GM19351 (cell line): ENCODE measurements around the gene WDR54.
"Not testable (repeated sequence)": the region's sequence is repeated elsewhere in the genome, so short reads cannot be mapped to it uniquely, and the experiment has no call there.

Experiments
- ATAC-seq: cut with Tn5 transposase; IDR thresholded peaks from one replicate; pipeline ENCODE4 v1.9.1; 2021; ENCODE audit warnings: mild to moderate bottlenecking, moderate library complexity; ENCODE audit not compliant: unreplicated experiment

The WDR54 gene

GRCh38 chr2:74401891-74402290 is 19.6 kb upstream of the WDR54 start:
- ATAC-seq = no peak

GRCh38 chr2:74406035-74406434 is 15.5 kb upstream of the WDR54 start:
- ATAC-seq = peak; percentile 72

GRCh38 chr2:74407682-74408081 is 13.8 kb upstream of the WDR54 start:
- ATAC-seq = no peak

- ATAC-seq = no peak
Observed at GRCh38 chr2:74413001-74413698, 8.4 kb upstream of the WDR54 start.

GRCh38 chr2:74414441-74414840 is 7.1 kb upstream of the WDR54 start:
- ATAC-seq = no peak

- ATAC-seq = no peak
Observed at GRCh38 chr2:74414881-74415761, 6.4 kb upstream of the WDR54 start.

GRCh38 chr2:74415762-74416395 is 5.7 kb upstream of the WDR54 start:
- no peak for ATAC-seq

- ATAC-seq = no peak
Observed at GRCh38 chr2:74416778-74417177, 4.8 kb upstream of the WDR54 start.

GRCh38 chr2:74417197-74417596 is 4.3 kb upstream of the WDR54 start:
- no peak for ATAC-seq

GRCh38 chr2:74417763-74418162 is 3.8 kb upstream of the WDR54 start:
- ATAC-seq = no peak

- ATAC-seq = no peak
Observed at GRCh38 chr2:74418312-74418711, 3.2 kb upstream of the WDR54 start.

- ATAC-seq = no peak
Observed at GRCh38 chr2:74419345-74419744, 2.2 kb upstream of the WDR54 start.

GRCh38 chr2:74420006-74420405 is 1.5 kb upstream of the WDR54 start:
- ATAC-seq = no peak

- ATAC-seq = not testable (repeated sequence)
Observed at GRCh38 chr2:74420443-74421103, 957 bp upstream of the WDR54 start.

- ATAC-seq = no peak
Observed at GRCh38 chr2:74423231-74424095, 1.9 kb downstream of the WDR54 start.

- ATAC-seq = no peak
Observed at GRCh38 chr2:74424139-74424992, 2.8 kb downstream of the WDR54 start.

GRCh38 chr2:74424995-74425406 is 3.5 kb downstream of the WDR54 start:
- ATAC-seq = no peak

- ATAC-seq = no peak
Observed at GRCh38 chr2:74425523-74425922, 4.0 kb downstream of the WDR54 start.

GRCh38 chr2:74426181-74426758 is 4.7 kb downstream of the WDR54 start:
- ATAC-seq = no peak
